ENCODE measurements around the gene SLFN12.

SLFN12 gene

GRCh38 chr17:35377706-35378105, 54.6 kb downstream of the SLFN12 start:
- TF ChIP-seq MAX (IDR thresholded peaks at IDR 0.05) (no peak), REST (IDR thresholded peaks at IDR 0.05; ENCODE audit: low read depth) (no peak), CREB1 (IDR thresholded peaks at IDR 0.05; ENCODE audit: low read depth) (no peak), USF1 (IDR thresholded peaks at IDR 0.05) (no peak), EGR1 (IDR thresholded peaks at IDR 0.05) (no peak), RAD21 (IDR thresholded peaks at IDR 0.05; ENCODE audit: low read depth) (no peak), TCF12 (IDR thresholded peaks at IDR 0.05; ENCODE audit: low read depth) (no peak)

GRCh38 chr17:35377068-35377467, 55.2 kb downstream of the SLFN12 start:
- TF ChIP-seq TEAD4 (IDR thresholded peaks at IDR 0.05) (no peak), NFIC (IDR thresholded peaks at IDR 0.05) (no peak), REST (IDR thresholded peaks at IDR 0.05; ENCODE audit: low read depth) (no peak), TCF12 (IDR thresholded peaks at IDR 0.05; ENCODE audit: low read depth) (no peak), FOXM1 (IDR thresholded peaks at IDR 0.05; ENCODE audit: borderline replicate concordance, low read depth) (no peak)

GRCh38 chr17:35376245-35376644, 56.1 kb downstream of the SLFN12 start:
- no peak for TF ChIP-seq USF1 (IDR thresholded peaks at IDR 0.05)
- no peak for TF ChIP-seq TEAD4 (IDR thresholded peaks at IDR 0.05)
- no peak for TF ChIP-seq REST (IDR thresholded peaks at IDR 0.05; ENCODE audit: low read depth)
- no peak for TF ChIP-seq CEBPB (IDR thresholded peaks at IDR 0.05)

- no peak for TF ChIP-seq TAF1 (IDR thresholded peaks at IDR 0.05; ENCODE audit: low read depth)
These were observed 57.4 kb downstream of the SLFN12 start for GRCh38 chr17:35374766-35375344.

- TF ChIP-seq USF1 (IDR thresholded peaks at IDR 0.05) (no peak), ZBTB7A (IDR thresholded peaks at IDR 0.05; ENCODE audit: low read depth) (no peak), FOXM1 (IDR thresholded peaks at IDR 0.05; ENCODE audit: borderline replicate concordance, low read depth) (no peak), CEBPB (IDR thresholded peaks at IDR 0.05) (no peak), CREB1 (IDR thresholded peaks at IDR 0.05; ENCODE audit: low read depth) (no peak), YY1 (IDR thresholded peaks at IDR 0.05; ENCODE audit: low read depth) (no peak), RAD21 (IDR thresholded peaks at IDR 0.05; ENCODE audit: low read depth) (no peak), REST (IDR thresholded peaks at IDR 0.05; ENCODE audit: low read depth) (no peak), TEAD4 (IDR thresholded peaks at IDR 0.05) (no peak), NFIC (IDR thresholded peaks at IDR 0.05) (no peak), TCF12 (IDR thresholded peaks at IDR 0.05; ENCODE audit: low read depth) (no peak), MAX (IDR thresholded peaks at IDR 0.05) (no peak), TAF1 (IDR thresholded peaks at IDR 0.05; ENCODE audit: low read depth) (no peak)
These were observed 58.1 kb downstream of the SLFN12 start for GRCh38 chr17:35373984-35374765.

Data from Ishikawa (cell line).